ENCODE measurements around the gene CTSL.
A peak's percentile ranks its signal among the peaks of the same experiment; 100 is the strongest.

CTSL gene

DNA sequence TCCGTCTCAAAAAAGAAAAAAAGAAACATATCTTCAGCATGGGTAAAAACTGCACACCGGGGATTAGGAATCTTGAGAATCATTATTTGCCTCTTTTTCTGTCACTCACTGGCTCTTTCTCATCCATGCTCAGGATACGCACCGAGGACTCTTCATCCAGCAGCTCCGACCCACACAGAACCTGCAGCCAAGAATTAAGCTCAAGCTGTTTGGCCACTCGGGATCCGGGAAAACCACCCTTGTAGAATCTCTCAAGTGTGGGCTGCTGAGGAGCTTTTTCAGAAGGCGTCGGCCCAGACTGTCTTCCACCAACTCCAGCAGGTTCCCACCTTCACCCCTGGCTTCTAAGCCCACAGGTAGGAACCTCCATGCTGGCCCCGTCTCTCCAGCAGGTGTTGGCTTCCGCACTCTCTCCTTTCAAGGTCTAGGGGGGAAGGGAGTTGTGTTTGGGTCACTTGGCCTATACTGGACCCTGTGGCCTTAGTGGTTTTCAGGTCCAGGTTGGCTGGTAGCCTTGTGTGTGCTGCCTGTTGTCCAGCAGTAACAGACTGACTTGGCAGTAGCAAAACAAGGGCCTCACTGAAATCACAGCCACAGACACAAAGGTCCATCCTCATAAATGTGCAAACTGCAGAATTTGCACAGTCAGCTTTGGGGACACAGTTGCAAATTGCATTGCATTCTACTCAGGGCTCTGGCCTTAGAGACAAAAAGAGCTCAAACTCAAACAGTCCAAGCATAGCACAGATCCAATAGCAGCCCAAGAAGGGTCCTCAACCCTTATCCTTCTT lies 44.5 kb upstream of the CTSL start:
- H3K4me3 Mint-ChIP-seq, result no peak overlapping the region
- H3K9me3 Mint-ChIP-seq, result no peaks in the 10 kb centered on the region
- H3K27me3 Mint-ChIP-seq (ENCODE audit: low read depth), result no peaks in the 10 kb centered on the region
- TF ChIP-seq, protein P1, sequence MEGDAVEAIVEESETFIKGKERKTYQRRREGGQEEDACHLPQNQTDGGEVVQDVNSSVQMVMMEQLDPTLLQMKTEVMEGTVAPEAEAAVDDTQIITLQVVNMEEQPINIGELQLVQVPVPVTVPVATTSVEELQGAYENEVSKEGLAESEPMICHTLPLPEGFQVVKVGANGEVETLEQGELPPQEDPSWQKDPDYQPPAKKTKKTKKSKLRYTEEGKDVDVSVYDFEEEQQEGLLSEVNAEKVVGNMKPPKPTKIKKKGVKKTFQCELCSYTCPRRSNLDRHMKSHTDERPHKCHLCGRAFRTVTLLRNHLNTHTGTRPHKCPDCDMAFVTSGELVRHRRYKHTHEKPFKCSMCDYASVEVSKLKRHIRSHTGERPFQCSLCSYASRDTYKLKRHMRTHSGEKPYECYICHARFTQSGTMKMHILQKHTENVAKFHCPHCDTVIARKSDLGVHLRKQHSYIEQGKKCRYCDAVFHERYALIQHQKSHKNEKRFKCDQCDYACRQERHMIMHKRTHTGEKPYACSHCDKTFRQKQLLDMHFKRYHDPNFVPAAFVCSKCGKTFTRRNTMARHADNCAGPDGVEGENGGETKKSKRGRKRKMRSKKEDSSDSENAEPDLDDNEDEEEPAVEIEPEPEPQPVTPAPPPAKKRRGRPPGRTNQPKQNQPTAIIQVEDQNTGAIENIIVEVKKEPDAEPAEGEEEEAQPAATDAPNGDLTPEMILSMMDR (IDR thresholded peaks at IDR 0.05; ENCODE audit: unreplicated experiment in 3 of 3), result no peak
- H3K36me3 Mint-ChIP-seq (ENCODE audit: low read depth), result peaks cover 28% of the 10 kb centered on the region
- peaks cover 17% of the 10 kb centered on the region for H3K4me1 Mint-ChIP-seq
- H3K27ac Mint-ChIP-seq, result no peak overlapping the region

GRCh38 chr9:87682085-87682484 lies 43.8 kb upstream of the CTSL start:
- Mint-ChIP-seq H3K27me3 (ENCODE audit: low read depth) (no peaks in the 10 kb centered on the region), H3K9me3 (no peaks in the 10 kb centered on the region), H3K4me3 (no peak overlapping the region), H3K4me1 (peaks cover 13% of the 10 kb centered on the region), H3K27ac (peak overlapping the region in 1 of 3 experiments; percentile 17), H3K36me3 (ENCODE audit: low read depth) (peaks cover 32% of the 10 kb centered on the region)
- TF ChIP-seq, protein P1 (IDR thresholded peaks at IDR 0.05; ENCODE audit: unreplicated experiment in 3 of 3), result no peak

- no peak overlapping the region for H3K4me3 Mint-ChIP-seq
- no peaks in the 10 kb centered on the region for H3K27me3 Mint-ChIP-seq (ENCODE audit: low read depth)
- no peaks in the 10 kb centered on the region for H3K9me3 Mint-ChIP-seq
- TF ChIP-seq, protein P1 (IDR thresholded peaks at IDR 0.05; ENCODE audit: unreplicated experiment in 3 of 3), result no peak
- H3K4me1 Mint-ChIP-seq, result peaks cover 15% of the 10 kb centered on the region
- peaks cover 36% of the 10 kb centered on the region for H3K36me3 Mint-ChIP-seq (ENCODE audit: low read depth)
- H3K27ac Mint-ChIP-seq, result no peak overlapping the region
Measured at GRCh38 chr9:87682618-87683017, 43.3 kb upstream of the CTSL start.

DNA sequence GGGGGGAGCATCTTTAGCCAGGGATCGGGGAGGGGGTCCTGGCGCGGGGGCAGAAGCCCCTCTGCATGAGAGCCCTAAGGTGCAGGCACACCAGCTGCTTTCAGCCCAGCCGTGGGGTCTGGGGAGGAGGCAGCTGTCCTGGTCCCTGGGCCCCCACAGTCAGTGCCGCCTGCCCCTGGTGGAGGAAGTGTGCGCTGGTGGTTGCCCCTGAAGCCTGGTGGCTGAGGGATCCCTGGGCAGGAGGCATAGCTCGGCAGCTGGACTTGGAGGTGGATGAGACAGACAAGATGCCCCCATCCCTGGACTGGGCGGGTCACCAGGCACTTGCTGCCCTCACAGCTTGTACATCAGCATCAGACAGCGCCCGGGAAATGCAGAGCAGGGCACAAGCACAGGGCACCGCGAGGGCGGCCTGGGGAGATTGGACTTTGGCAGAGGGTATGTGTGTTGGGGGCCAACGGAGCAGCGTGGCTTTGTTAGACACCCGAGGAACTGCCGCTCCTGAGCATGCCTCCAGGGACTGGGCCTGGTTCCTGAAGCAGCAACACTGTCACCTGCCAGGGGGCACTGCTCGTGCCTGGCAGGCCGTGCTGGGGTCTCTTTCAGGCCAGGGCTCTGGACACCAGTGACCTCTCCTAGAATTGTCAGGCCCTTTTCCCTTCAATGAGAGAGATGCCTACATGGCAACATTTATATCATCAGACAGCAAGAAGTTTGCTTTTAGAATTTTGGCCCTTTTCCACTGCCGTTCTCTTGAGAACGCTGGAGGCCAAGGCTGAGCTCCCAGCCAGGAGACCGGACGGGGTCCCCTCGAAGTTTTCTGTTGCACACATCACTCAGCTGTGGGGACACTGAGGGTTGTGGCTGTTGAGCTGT lies 41.9 kb upstream of the CTSL start:
- Mint-ChIP-seq H3K27ac (no peak overlapping the region), H3K4me1 (peaks cover 15% of the 10 kb centered on the region), H3K9me3 (peaks cover 3% of the 10 kb centered on the region), H3K27me3 (ENCODE audit: low read depth) (no peaks in the 10 kb centered on the region), H3K36me3 (ENCODE audit: low read depth) (peaks cover 45% of the 10 kb centered on the region), H3K4me3 (no peak overlapping the region)
- TF ChIP-seq, protein P1 (IDR thresholded peaks at IDR 0.05; ENCODE audit: unreplicated experiment in 3 of 3), result no peak

- H3K27ac Mint-ChIP-seq, result no peak overlapping the region
- H3K27me3 Mint-ChIP-seq (ENCODE audit: low read depth), result no peaks in the 10 kb centered on the region
- no peak overlapping the region for H3K4me3 Mint-ChIP-seq
Measured at GRCh38 chr9:87684627-87685219, 41.2 kb upstream of the CTSL start.

More at GRCh38 chr9:87684627-87685219, 41.2 kb upstream of the CTSL start:
- Mint-ChIP-seq H3K9me3 (peaks cover 9% of the 10 kb centered on the region), H3K4me1 (peaks cover 15% of the 10 kb centered on the region), H3K36me3 (ENCODE audit: low read depth) (peaks cover 52% of the 10 kb centered on the region)
- TF ChIP-seq, protein P1 (IDR thresholded peaks at IDR 0.05; ENCODE audit: unreplicated experiment in 3 of 3), result peak; percentile 71 to 85 (median 75)
